Measurements from ENCODE around the gene EIF3I. TPM values are rescaled to one million over a fixed set of nuclear protein-coding genes. Genes with fewer than 3 reads are reported as not detected.

The EIF3I gene
- total and polyA plus RNA-seq, 2 donors from 2014 or later, result 132 to 178 TPM

DNA sequence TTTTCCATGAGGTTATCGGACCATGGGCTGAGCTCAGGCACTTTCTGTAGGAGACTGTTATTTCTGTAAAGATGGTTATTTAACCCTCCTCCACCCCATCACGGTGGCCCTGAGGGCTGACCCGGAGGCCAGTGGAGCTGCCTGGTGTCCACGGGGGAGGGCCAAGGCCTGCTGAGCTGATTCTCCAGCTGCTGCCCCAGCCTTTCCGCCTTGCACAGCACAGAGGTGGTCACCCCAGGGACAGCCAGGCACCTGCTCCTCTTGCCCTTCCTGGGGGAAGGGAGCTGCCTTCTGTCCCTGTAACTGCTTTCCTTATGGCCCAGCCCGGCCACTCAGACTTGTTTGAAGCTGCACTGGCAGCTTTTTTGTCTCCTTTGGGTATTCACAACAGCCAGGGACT lies 24.4 kb upstream of the EIF3I start:
- no peaks in the 10 kb centered on the region for H3K27me3 ChIP-seq (ENCODE audit: control insufficient read depth, insufficient read depth, low read length)
- H3K36me3 ChIP-seq (ENCODE audit: control insufficient read depth in 2 of 3, insufficient read depth in 3 of 3, low read length in 3 of 3), result peaks cover 4 to 38% (median 23%) of the 10 kb centered on the region in 3 donors
- peaks cover 4 to 11% (median 10%) of the 10 kb centered on the region in 3 donors for H3K4me1 ChIP-seq (ENCODE audit: control insufficient read depth in 2 of 3, insufficient read depth in 2 of 3, low read depth in 1 of 3, low read length in 3 of 3)
- H3K9ac ChIP-seq (ENCODE audit: low read length in 3 of 3), result no peak overlapping the region
- FAIRE-seq (no peak), DNase-seq (peak in 1 of 5 donors; percentile 30)
- intact Hi-C loops (cut with DNase I), result no loop called here
- H3K27ac ChIP-seq (ENCODE audit: low read depth in 2 of 2, low read length in 2 of 2), result no peak overlapping the region
- TF ChIP-seq, protein P1, sequence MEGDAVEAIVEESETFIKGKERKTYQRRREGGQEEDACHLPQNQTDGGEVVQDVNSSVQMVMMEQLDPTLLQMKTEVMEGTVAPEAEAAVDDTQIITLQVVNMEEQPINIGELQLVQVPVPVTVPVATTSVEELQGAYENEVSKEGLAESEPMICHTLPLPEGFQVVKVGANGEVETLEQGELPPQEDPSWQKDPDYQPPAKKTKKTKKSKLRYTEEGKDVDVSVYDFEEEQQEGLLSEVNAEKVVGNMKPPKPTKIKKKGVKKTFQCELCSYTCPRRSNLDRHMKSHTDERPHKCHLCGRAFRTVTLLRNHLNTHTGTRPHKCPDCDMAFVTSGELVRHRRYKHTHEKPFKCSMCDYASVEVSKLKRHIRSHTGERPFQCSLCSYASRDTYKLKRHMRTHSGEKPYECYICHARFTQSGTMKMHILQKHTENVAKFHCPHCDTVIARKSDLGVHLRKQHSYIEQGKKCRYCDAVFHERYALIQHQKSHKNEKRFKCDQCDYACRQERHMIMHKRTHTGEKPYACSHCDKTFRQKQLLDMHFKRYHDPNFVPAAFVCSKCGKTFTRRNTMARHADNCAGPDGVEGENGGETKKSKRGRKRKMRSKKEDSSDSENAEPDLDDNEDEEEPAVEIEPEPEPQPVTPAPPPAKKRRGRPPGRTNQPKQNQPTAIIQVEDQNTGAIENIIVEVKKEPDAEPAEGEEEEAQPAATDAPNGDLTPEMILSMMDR (IDR thresholded peaks at IDR 0.05; ENCODE audit: borderline replicate concordance, extremely low read depth, insufficient read depth), result no peak
- no peaks in the 10 kb centered on the region for H3K9me3 ChIP-seq (ENCODE audit: control insufficient read depth in 2 of 3, insufficient read depth in 1 of 3, low read length in 3 of 3)
- no peak overlapping the region for H3K4me3 ChIP-seq (ENCODE audit: low read length in 3 of 3)

DNA sequence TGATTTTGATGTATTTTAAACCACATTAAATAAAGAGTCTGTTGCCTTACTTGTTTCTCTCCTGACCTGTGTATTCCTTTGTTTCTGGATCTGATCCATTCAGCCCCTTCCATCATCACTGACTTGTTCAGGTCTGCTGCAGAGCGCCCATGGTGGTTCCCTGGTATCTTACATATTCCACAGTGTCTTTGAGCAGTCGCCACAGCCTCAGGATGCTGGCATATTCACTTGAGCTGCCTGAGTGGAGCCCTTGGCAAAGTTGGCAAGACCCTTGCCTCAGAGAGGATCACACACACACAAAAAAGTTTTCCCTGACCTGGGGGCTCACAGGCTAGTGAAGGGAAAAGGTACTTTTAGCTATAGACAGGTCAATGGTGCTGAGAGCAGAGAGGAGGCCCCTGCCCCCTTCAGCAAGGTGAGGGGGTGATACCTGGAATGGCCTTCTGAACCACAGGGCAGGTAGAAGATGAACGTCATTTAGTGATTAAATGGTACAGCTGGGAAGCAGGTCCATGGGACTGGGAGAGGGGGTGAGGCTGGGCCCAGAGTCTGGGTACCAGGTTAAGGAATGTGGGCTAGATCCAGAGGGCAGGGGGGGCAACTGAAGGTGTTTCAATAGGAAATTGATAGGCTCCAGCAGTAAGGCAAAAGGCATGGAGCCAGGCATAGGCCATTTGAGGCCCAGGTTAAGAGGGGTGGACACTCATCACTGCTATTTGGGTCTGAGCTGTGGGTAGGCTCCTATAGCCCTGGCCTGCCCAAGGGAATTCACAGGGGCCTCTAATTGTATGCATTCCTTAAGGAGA lies 23.8 kb upstream of the EIF3I start:
- H3K9me3 ChIP-seq (ENCODE audit: control insufficient read depth in 2 of 3, insufficient read depth in 1 of 3, low read length in 3 of 3), result no peaks in the 10 kb centered on the region
- FAIRE-seq (no peak), DNase-seq (peak in 1 of 5 donors; percentile 54)
- intact Hi-C loops (cut with DNase I), result no loop called here
- no peak overlapping the region for H3K4me3 ChIP-seq (ENCODE audit: low read length in 3 of 3)
- TF ChIP-seq, protein P1 (IDR thresholded peaks at IDR 0.05; ENCODE audit: borderline replicate concordance, extremely low read depth, insufficient read depth), result no peak
- no peak overlapping the region for H3K9ac ChIP-seq (ENCODE audit: low read length in 3 of 3)
- H3K4me1 ChIP-seq (ENCODE audit: control insufficient read depth in 2 of 3, insufficient read depth in 2 of 3, low read depth in 1 of 3, low read length in 3 of 3), result peaks cover 4 to 11% (median 10%) of the 10 kb centered on the region in 3 donors
- no peak overlapping the region for H3K27ac ChIP-seq (ENCODE audit: low read depth in 2 of 2, low read length in 2 of 2)
- peaks cover 4 to 32% (median 18%) of the 10 kb centered on the region in 3 donors for H3K36me3 ChIP-seq (ENCODE audit: control insufficient read depth in 2 of 3, insufficient read depth in 3 of 3, low read length in 3 of 3)
- no peaks in the 10 kb centered on the region for H3K27me3 ChIP-seq (ENCODE audit: control insufficient read depth, insufficient read depth, low read length)

DNA sequence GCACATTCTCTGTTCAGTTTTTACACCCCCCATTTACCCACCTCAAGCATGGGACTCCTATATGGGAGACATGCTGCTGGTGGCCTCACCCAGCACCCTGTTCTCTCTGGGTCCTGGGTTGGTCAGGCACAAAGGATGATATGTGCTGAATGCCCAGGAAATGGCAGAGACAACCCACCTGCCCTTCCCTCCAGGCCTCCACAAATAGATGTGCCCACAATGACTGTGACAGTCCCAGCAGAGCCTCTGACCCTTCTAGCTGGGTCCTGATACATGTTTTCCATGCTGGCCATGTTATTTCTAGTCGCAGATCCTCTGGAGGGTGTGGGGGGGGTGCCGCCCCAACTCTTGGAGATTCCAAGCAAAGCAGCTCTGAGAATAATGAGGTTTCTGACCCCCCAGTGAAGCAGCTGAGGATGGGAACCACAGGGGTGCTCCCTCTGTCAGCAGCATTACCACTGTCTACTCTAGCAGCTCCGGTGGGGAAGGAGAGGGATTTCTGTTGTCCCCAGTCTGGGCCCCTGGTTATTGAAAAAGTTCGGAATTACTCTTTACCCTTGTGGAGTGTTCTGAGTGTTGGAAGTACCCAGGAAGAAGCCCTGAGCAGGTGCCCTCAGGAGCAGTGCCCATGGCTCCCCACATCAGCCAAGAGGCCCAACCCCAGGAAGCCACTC lies 23.0 kb upstream of the EIF3I start:
- TF ChIP-seq, protein P1 (IDR thresholded peaks at IDR 0.05; ENCODE audit: borderline replicate concordance, extremely low read depth, insufficient read depth), result no peak
- intact Hi-C loops (cut with DNase I), result no loop called here

More for the DNA sequence above, 23.0 kb upstream of the EIF3I start:
- Histone ChIP-seq H3K27me3 (ENCODE audit: control insufficient read depth, insufficient read depth, low read length) (no peaks in the 10 kb centered on the region), H3K4me1 (ENCODE audit: control insufficient read depth in 2 of 3, insufficient read depth in 2 of 3, low read depth in 1 of 3, low read length in 3 of 3) (peaks cover 4 to 11% (median 10%) of the 10 kb centered on the region in 3 donors), H3K9me3 (ENCODE audit: control insufficient read depth in 2 of 3, insufficient read depth in 1 of 3, low read length in 3 of 3) (no peaks in the 10 kb centered on the region), H3K4me3 (ENCODE audit: low read length in 3 of 3) (no peak overlapping the region), H3K36me3 (ENCODE audit: control insufficient read depth in 2 of 3, insufficient read depth in 3 of 3, low read length in 3 of 3) (peaks cover under 1 to 26% (median 14%) of the 10 kb centered on the region in 3 donors), H3K27ac (ENCODE audit: low read depth in 2 of 2, low read length in 2 of 2) (peak overlapping the region in 1 of 2 donors; percentile 11), H3K9ac (ENCODE audit: low read length in 3 of 3) (no peak overlapping the region)
- no peak for FAIRE-seq
- DNase-seq, result peak in 1 of 5 donors; percentile 38

Data from kidney (tissue), 14 donors.